HepG2 (cell line): ENCODE results near the gene LCE2C. TPM values are rescaled to one million over a fixed set of nuclear protein-coding genes. Genes with fewer than 3 reads are reported as not detected.

Experiments
- ATAC-seq: fragments of 200-7000 bp; cut with Tn5 transposase; 3 replicates; pipeline ENCODE4 v1.9.1; 2020; ENCODE audit warnings: mild to moderate bottlenecking, moderate library complexity
- BruUV-seq: library from RNA; stranded (reverse); fragments of 400-500 nt; replicated peaks from 2 replicates; lab custom pipeline; 2021; lab: Mats Ljungman, UMichigan
- CTCF ChIA-PET: fragments of 300-600 bp; formaldehyde crosslinking; extraction: SDS; loops from one replicate; lab custom pipeline; 2021; ENCODE audit warnings: low total read pairs, inconsistent platforms, low intra/inter-chr PET ratio; lab: Yijun Ruan, JAX
- POLR2A ChIA-PET: fragments of 350-600 bp; sonication (Branson Sonifier 250); formaldehyde crosslinking; loops from one replicate; lab custom pipeline; 2020; ENCODE audit warnings: antibody characterized with exemption, inconsistent platforms; lab: Yijun Ruan, JAX
- DNase-seq: peaks from one replicate; pipeline ENCODE4 v3.0.0-alpha.2; 2015; ENCODE audit warnings: low spot score
- FAIRE-seq: peaks from 3 replicates; lab custom pipeline; 2011; peaks lifted over from hg19 to GRCh38; lab: Jason Lieb, UNC
- H2AFZ ChIP-seq: one replicate; pipeline ENCODE4 v1.6.1; 2011; ENCODE audit warnings: low read length, inconsistent platforms
- H3K27ac ChIP-seq: fragments of 300-600 bp; 3 replicates; pipeline ENCODE4 v1.8.0; 2011; ENCODE audit warnings: mixed run types, mild to moderate bottlenecking, mixed read lengths, low read length, inconsistent platforms; ENCODE audit not compliant: insufficient read depth; ENCODE audit errors: extremely low read length
- H3K27me3 ChIP-seq, 2 experiments: fragments of 200-600 bp in 1 of 2; 2 replicates in 1 of 2; 3 replicates in 1 of 2; pipeline versions ENCODE4 v1.6.0 to v1.8.0; 2011; ENCODE audit warnings: low read length in 2 of 2, mild to moderate bottlenecking in 2 of 2, moderate library complexity in 2 of 2, inconsistent platforms in 1 of 2; ENCODE audit not compliant: insufficient read depth in 2 of 2, control insufficient read depth in 1 of 2
- H3K36me3 ChIP-seq, 2 experiments: fragments of 200-600 bp in 1 of 2; replicated peaks in 1 of 2; 2 replicates in 1 of 2; 3 replicates in 1 of 2; pipeline versions ENCODE4 v1.5.1 to v1.8.0; 2011; ENCODE audit warnings: low read length in 2 of 2, inconsistent platforms in 1 of 2; ENCODE audit not compliant: insufficient read depth in 2 of 2, control insufficient read depth in 1 of 2
- H3K4me1 ChIP-seq: 2 replicates; pipeline ENCODE4 v1.5.1; 2012; ENCODE audit warnings: low read length, inconsistent platforms; ENCODE audit not compliant: insufficient read depth
- H3K4me2 ChIP-seq: 2 replicates; pipeline ENCODE4 v1.6.0; 2011; ENCODE audit warnings: low read depth, low read length, inconsistent platforms
- H3K4me3 ChIP-seq, 3 experiments: fragments of 200-600 bp in 1 of 3; sonication (generic), shearing (Covaris generic) in 1 of 3; replicated peaks in 1 of 3; 2 replicates each; pipeline ENCODE4 v1.5.1; 2011 to 2016; ENCODE audit warnings: low read length in 3 of 3, inconsistent platforms in 2 of 3, low read depth in 2 of 3, mild to moderate bottlenecking in 2 of 3, control low read depth in 1 of 3, mixed read lengths in 1 of 3; ENCODE audit not compliant: insufficient read depth in 1 of 3
- H3K79me2 ChIP-seq: one replicate; pipeline ENCODE4 v1.6.1; 2011; ENCODE audit warnings: low read length, inconsistent platforms; ENCODE audit not compliant: insufficient read depth
- H3K9ac ChIP-seq: 2 replicates; pipeline ENCODE4 v1.6.0; 2011; ENCODE audit warnings: mild to moderate bottlenecking, low read depth, low read length, inconsistent platforms; ENCODE audit not compliant: insufficient read depth
- H3K9me3 ChIP-seq: 2 replicates; pipeline ENCODE4 v1.5.1; 2012; ENCODE audit warnings: mild to moderate bottlenecking, low read length
- H4K20me1 ChIP-seq: 2 replicates; pipeline ENCODE4 v1.6.0; 2011; ENCODE audit warnings: inconsistent platforms, mild to moderate bottlenecking, low read length, moderate library complexity; ENCODE audit not compliant: insufficient read depth
- ATF1 ChIP-seq: IDR thresholded peaks from 2 replicates; pipeline ENCODE4 v1.6.1; 2016; ENCODE audit warnings: mild to moderate bottlenecking, control low read depth
- ISX ChIP-seq: sonication (generic); formaldehyde crosslinking; conservative IDR thresholded peaks from 2 replicates; pipeline ENCODE4 v1.5.0; 2020; ENCODE audit warnings: missing genetic modification reagents
- JDP2 ChIP-seq: sonication (generic); formaldehyde crosslinking; IDR thresholded peaks from 2 replicates; pipeline ENCODE4 v1.8.1; 2022; ENCODE audit warnings: missing genetic modification reagents, borderline replicate concordance
- JUNB ChIP-seq: sonication (generic); formaldehyde crosslinking; IDR thresholded peaks from 2 replicates; pipeline ENCODE4 v1.8.0; 2022; ENCODE audit warnings: missing genetic modification reagents, mild to moderate bottlenecking, borderline replicate concordance
- KDM5B ChIP-seq: sonication (generic); formaldehyde crosslinking; IDR thresholded peaks from 2 replicates; pipeline ENCODE4 v1.4.0; 2020; ENCODE audit warnings: missing genetic modification reagents, mild to moderate bottlenecking, borderline replicate concordance
- NCOA5 ChIP-seq: sonication (generic); formaldehyde crosslinking; IDR thresholded peaks from 2 replicates; pipeline ENCODE4 v1.4.0; 2020; ENCODE audit warnings: missing genetic modification reagents
- NRL ChIP-seq: sonication (generic); formaldehyde crosslinking; IDR thresholded peaks from 2 replicates; pipeline ENCODE4 v1.5.0; 2020; ENCODE audit warnings: missing genetic modification reagents, mild to moderate bottlenecking, moderate library complexity, borderline replicate concordance
- PHB2 ChIP-seq: fragments of 450-650 bp; IDR thresholded peaks from 2 replicates; pipeline ENCODE4 v1.6.1; 2018; ENCODE audit not compliant: partially characterized antibody
- TEAD2 ChIP-seq: sonication (generic); formaldehyde crosslinking; IDR thresholded peaks from 2 replicates; pipeline ENCODE4 v1.9.0; 2021; ENCODE audit warnings: missing genetic modification reagents
- THYN1 ChIP-seq: sonication (generic); formaldehyde crosslinking; IDR thresholded peaks from 2 replicates; pipeline ENCODE4 v1.8.1; 2023; ENCODE audit warnings: low read depth, mild to moderate bottlenecking, moderate library complexity, missing genetic modification reagents, borderline replicate concordance
- ZFP1 ChIP-seq: IDR thresholded peaks from 2 replicates; pipeline ENCODE4 v1.6.1; 2016
- ZNF549 ChIP-seq: sonication (generic); formaldehyde crosslinking; IDR thresholded peaks from 2 replicates; pipeline ENCODE4 v1.5.0; 2020; ENCODE audit warnings: missing genetic modification reagents
- ZNF672 ChIP-seq: sonication (generic); formaldehyde crosslinking; IDR thresholded peaks from 2 replicates; pipeline ENCODE4 v1.8.1; 2022; ENCODE audit warnings: missing genetic modification reagents
- ZNF781 ChIP-seq: sonication (generic); formaldehyde crosslinking; IDR thresholded peaks from 2 replicates; pipeline ENCODE4 v1.5.1; 2020; ENCODE audit warnings: borderline replicate concordance, mild to moderate bottlenecking, missing genetic modification reagents; ENCODE audit errors: not compliant biosample characterization
- ZNF788 ChIP-seq: sonication (generic); formaldehyde crosslinking; IDR thresholded peaks from 2 replicates; pipeline ENCODE4 v1.5.0; 2020; ENCODE audit warnings: mild to moderate bottlenecking, missing genetic modification reagents, borderline replicate concordance
- WGBS: methylation state at CpG from one replicate; pipeline ENCODE4 v1.1.6; 2017; ENCODE audit warnings: low lambda C conversion rate; 5-methylcytosine and 5-hydroxymethylcytosine counted together
- in situ Hi-C: cut with HindIII; loops from 2 replicates; pipeline ENCODE4 v1.10.0; 2017; ENCODE audit warnings: low pct_unique_long_range_greater_than_20kb; ENCODE audit not compliant: extremely low pct_ligation_motif_present
- intact Hi-C: fragments of 100-400 bp; cut with micrococcal nuclease; formaldehyde crosslinking; loops from one replicate; pipeline ENCODE4 v1.10.0; 2022; ENCODE audit not compliant: unreplicated experiment
- polyA plus RNA-seq, 8 experiments: library from polyadenylated mRNA; depleted of rRNA in 3 of 8; stranded (reverse) in 7 of 8; unstranded in 1 of 8; fragments of >200 nt; fragmentation: Illumina TruSeq in 4 of 8; extraction: Trizol in 4 of 8; gene quantifications; 2 replicates each; pipeline versions ENCODE4 v1.2.1 to v1.2.3, GENCODE V29; 2011 to 2016; ENCODE audit warnings: low read depth in 4 of 8, missing spikeins in 1 of 8, mixed read lengths in 1 of 8; ENCODE audit not compliant: insufficient read depth in 1 of 8
- total RNA-seq, 5 experiments: library from RNA; depleted of rRNA; stranded (reverse); fragments of >200 nt; fragmentation: Illumina TruSeq; extraction: Trizol; gene quantifications; 2 replicates each; pipeline ENCODE4 v1.2.3, GENCODE V29; 2016; ENCODE audit warnings: low read depth in 1 of 5
- TF ChIP-seq, protein P1 (sequence below): sonication (generic); formaldehyde crosslinking; IDR thresholded peaks from 2 replicates; pipeline ENCODE4 v1.8.0; 2022; ENCODE audit warnings: missing genetic modification reagents, mild to moderate bottlenecking, moderate library complexity, borderline replicate concordance

Gene LCE2C
- total and polyA plus RNA-seq, 2 of the 13 experiments (the other 11 are each of a cell fraction or from before 2014, with no cell fraction given): not detected

DNA sequence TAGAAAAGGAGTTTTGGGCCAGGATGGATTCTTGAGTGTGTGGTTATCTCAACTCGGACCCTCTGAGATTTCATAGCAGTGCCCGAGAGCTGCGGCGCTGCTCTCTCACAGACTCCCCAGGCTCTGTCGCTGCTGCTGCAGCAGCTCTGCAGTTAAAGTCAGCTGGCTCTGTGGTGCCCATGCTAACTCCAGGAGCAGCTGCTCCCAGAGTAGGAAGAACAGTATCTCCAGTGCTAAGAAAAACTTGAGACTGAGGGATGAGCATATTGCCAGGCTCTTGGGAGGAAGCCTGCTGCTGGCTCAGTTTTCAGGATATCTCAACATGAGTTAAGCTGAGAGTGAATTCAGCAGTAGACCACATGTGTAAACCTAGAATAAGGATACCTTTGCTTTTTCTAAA, 7.4 kb upstream of the LCE2C start:
- H4K20me1 ChIP-seq: no peaks in the 10 kb centered on the region
- no peak for DNase-seq
- intact Hi-C loops: no loop called here
- H2AFZ ChIP-seq: no peak overlapping the region
- no peak overlapping the region for H3K4me3 ChIP-seq
- no peak overlapping the region for H3K9ac ChIP-seq
- no peak overlapping the region for H3K4me2 ChIP-seq
- no peaks in the 10 kb centered on the region for H3K27me3 ChIP-seq
- H3K4me1 ChIP-seq: no peaks in the 10 kb centered on the region
- H3K9me3 ChIP-seq: no peaks in the 10 kb centered on the region
- 80% methylated on average over 5 of the region's 5 CpGs for WGBS
- H3K79me2 ChIP-seq: no peaks in the 10 kb centered on the region
- TF ChIP-seq ZFP1 (no peak), ISX (CRISPR knock-in tag) (no peak), NRL (CRISPR knock-in tag) (no peak), ZNF549 (CRISPR knock-in tag) (no peak), TEAD2 (CRISPR knock-in tag) (no peak), JUNB (no peak), JDP2 (CRISPR knock-in tag) (no peak), ZNF788 (CRISPR knock-in tag) (no peak), ZNF672 (no peak), PHB2 (no peak), NCOA5 (CRISPR knock-in tag) (no peak), KDM5B (CRISPR knock-in tag) (no peak), ATF1 (no peak), THYN1 (CRISPR knock-in tag) (no peak), ZNF781 (CRISPR knock-in tag) (no peak)
- TF ChIP-seq, protein P1, sequence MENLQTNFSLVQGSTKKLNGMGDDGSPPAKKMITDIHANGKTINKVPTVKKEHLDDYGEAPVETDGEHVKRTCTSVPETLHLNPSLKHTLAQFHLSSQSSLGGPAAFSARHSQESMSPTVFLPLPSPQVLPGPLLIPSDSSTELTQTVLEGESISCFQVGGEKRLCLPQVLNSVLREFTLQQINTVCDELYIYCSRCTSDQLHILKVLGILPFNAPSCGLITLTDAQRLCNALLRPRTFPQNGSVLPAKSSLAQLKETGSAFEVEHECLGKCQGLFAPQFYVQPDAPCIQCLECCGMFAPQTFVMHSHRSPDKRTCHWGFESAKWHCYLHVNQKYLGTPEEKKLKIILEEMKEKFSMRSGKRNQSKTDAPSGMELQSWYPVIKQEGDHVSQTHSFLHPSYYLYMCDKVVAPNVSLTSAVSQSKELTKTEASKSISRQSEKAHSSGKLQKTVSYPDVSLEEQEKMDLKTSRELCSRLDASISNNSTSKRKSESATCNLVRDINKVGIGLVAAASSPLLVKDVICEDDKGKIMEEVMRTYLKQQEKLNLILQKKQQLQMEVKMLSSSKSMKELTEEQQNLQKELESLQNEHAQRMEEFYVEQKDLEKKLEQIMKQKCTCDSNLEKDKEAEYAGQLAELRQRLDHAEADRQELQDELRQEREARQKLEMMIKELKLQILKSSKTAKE (CRISPR knock-in tag): no peak
- TF ChIP-seq, all 625 proteins: peak for 0
- Histone ChIP-seq H3K36me3 (no peaks in the 10 kb centered on the region), H3K27ac (no peak overlapping the region)
- FAIRE-seq (no peak), ATAC-seq (no peak)
- in situ Hi-C loops: no loop called here
- POLR2A ChIA-PET: no interaction called here
- BruUV-seq: no TSS peak
- CTCF ChIA-PET: no interaction called here
